PC-9 (cell line): ENCODE results near the gene EIF2AK2.

Experiments
- CTCF ChIP-seq: fragments of 200-600 bp; sonication (generic); conservative IDR thresholded peaks from 2 replicates; pipeline ENCODE4 v1.6.1; 2017; ENCODE audit warnings: mixed run types, antibody characterized with exemption, mild to moderate bottlenecking, moderate library complexity
- EZH2 ChIP-seq: fragments of 200-600 bp; sonication (generic); IDR thresholded peaks from 2 replicates; pipeline ENCODE4 v1.8.0; 2017; ENCODE audit warnings: antibody characterized with exemption, low read depth

GRCh38 chr2:37098416-37099118 lies 58.2 kb downstream of the EIF2AK2 start:
- TF ChIP-seq CTCF (no peak), EZH2 (no peak)
